Tibial nerve (tissue), 4 donors: ENCODE measurements around the gene KDM2A. TPM values are rescaled to one million over a fixed set of nuclear protein-coding genes. Genes with fewer than 3 reads are reported as not detected.
"Not testable (repeated sequence)": the region's sequence is repeated elsewhere in the genome, so short reads cannot be mapped to it uniquely, and the experiment has no call there.

ENCODE experiments used
- DNase-seq, 2 donors: peaks; one replicate each; pipeline ENCODE4 v3.0.0-alpha.2; 2019; ENCODE audit warnings: low spot score in 2 of 2
- H3K27ac ChIP-seq, 4 donors: fragments of 200-600 bp; sonication (generic) in 3 of 4; one replicate each; pipeline ENCODE4 v1.5.1; 2017 to 2019; ENCODE audit warnings: mild to moderate bottlenecking in 1 of 4
- H3K27me3 ChIP-seq, 2 donors: fragments of 200-600 bp; sonication (generic) in 1 of 2; one replicate each; pipeline versions ENCODE4 v1.5.1 to v1.6.0; 2017 to 2019
- H3K36me3 ChIP-seq, 3 donors: fragments of 200-600 bp; sonication (generic); one replicate each; pipeline ENCODE4 v1.5.1; 2018 to 2019
- H3K4me1 ChIP-seq, 4 donors: fragments of 200-600 bp; sonication (generic) in 3 of 4; one replicate each; pipeline ENCODE4 v1.5.1; 2017 to 2019
- H3K4me3 ChIP-seq, 4 donors: fragments of 200-600 bp; sonication (generic) in 3 of 4; one replicate each; pipeline ENCODE4 v1.5.1; 2017 to 2019; ENCODE audit warnings: mild to moderate bottlenecking in 1 of 4, moderate library complexity in 1 of 4
- H3K9me3 ChIP-seq, 4 donors: fragments of 200-600 bp; sonication (generic) in 3 of 4; one replicate each; pipeline ENCODE4 v1.5.1; 2017 to 2019
- EP300 ChIP-seq, 2 donors: sonication (generic); formaldehyde crosslinking; IDR thresholded peaks; one replicate each; pipeline ENCODE4 v1.6.1; 2017; ENCODE audit warnings: antibody characterized with exemption in 2 of 2, mild to moderate bottlenecking in 1 of 2
- POLR2A ChIP-seq, 2 donors: fragments of 450-650 bp; IDR thresholded peaks; one replicate each; pipeline ENCODE4 v1.6.1; 2017; ENCODE audit warnings: antibody characterized with exemption in 2 of 2, mild to moderate bottlenecking in 2 of 2, moderate library complexity in 2 of 2
- WGBS, 2 donors: methylation state at CpG; one replicate each; pipeline ENCODE4 v1.1.5; 2018; 5-methylcytosine and 5-hydroxymethylcytosine counted together
- total RNA-seq, 4 donors: library from RNA; depleted of rRNA; stranded (reverse); fragments of >200 nt; gene quantifications; one replicate each; pipeline ENCODE4 v1.1.0, GENCODE V29; 2016
- TF ChIP-seq, protein P1 (sequence below), 5 experiments: fragments of 200-600 bp in 3 of 5; fragments of 450-650 bp in 2 of 5; sonication (generic) in 3 of 5; IDR thresholded peaks; one replicate each; pipeline ENCODE4 v1.5.1; 2016 to 2019; ENCODE audit warnings: antibody characterized with exemption in 5 of 5, mild to moderate bottlenecking in 3 of 5, moderate library complexity in 2 of 5

Gene KDM2A
- total RNA-seq, 4 donors from 2014 or later: 40.9 to 106 (median 67.4) TPM

DNA sequence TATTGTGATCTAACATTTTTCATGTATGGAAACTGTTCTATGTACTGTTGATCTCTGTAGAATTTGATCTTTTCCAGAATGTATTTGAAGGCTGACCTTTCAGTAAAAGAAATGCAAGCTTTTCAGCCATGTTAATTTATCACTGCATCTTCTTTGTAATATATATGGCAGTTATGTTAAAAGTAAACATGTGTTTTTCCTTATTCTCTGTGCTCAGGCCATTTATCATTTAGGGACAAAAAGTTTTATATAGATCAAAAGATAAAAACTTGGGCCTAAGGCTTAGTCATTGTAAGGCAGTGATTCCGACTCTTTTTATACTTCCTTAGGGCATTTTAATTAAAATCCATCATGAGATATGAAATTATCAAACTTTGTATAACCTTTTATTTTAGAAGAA lies 48.7 kb downstream of the KDM2A start:
- H3K4me1 ChIP-seq: peaks cover 0 to 43% (median 13%) of the 10 kb centered on the region in 4 donors
- H3K27me3 ChIP-seq: no peaks in the 10 kb centered on the region
- no peak overlapping the region for H3K4me3 ChIP-seq
- H3K27ac ChIP-seq: no peak overlapping the region
- no peaks in the 10 kb centered on the region for H3K36me3 ChIP-seq
- TF ChIP-seq, protein P1, sequence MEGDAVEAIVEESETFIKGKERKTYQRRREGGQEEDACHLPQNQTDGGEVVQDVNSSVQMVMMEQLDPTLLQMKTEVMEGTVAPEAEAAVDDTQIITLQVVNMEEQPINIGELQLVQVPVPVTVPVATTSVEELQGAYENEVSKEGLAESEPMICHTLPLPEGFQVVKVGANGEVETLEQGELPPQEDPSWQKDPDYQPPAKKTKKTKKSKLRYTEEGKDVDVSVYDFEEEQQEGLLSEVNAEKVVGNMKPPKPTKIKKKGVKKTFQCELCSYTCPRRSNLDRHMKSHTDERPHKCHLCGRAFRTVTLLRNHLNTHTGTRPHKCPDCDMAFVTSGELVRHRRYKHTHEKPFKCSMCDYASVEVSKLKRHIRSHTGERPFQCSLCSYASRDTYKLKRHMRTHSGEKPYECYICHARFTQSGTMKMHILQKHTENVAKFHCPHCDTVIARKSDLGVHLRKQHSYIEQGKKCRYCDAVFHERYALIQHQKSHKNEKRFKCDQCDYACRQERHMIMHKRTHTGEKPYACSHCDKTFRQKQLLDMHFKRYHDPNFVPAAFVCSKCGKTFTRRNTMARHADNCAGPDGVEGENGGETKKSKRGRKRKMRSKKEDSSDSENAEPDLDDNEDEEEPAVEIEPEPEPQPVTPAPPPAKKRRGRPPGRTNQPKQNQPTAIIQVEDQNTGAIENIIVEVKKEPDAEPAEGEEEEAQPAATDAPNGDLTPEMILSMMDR (IDR thresholded peaks at IDR 0.05): no peak
- no peak for TF ChIP-seq EP300 (IDR thresholded peaks at IDR 0.05)
- no peak for TF ChIP-seq POLR2A (IDR thresholded peaks at IDR 0.05)
- 76 to 90% methylated on average over 1 of the region's 1 CpG for WGBS, 2 donors
- no peak for DNase-seq
- H3K9me3 ChIP-seq: no peaks in the 10 kb centered on the region

DNA sequence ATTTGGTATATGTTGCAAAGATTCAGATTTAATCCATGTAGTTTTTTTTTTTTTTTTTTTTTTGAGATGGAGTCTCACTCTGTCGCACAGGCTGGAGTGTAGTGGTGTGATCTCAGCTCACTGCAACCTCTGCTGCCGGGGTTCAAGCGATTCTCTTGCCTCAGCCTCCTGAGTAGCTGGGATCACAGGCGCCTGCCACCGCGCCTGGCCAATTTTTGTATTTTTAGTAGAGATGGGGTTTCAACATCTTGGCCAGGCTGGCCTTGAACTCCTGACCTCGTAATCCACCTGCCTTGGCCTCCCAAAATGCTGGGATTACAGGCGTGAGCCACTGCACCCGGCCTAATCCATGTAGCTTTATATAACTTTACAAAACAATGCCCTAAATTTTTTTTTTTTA lies 49.8 kb downstream of the KDM2A start:
- H3K27me3 ChIP-seq, H3K27ac ChIP-seq, DNase-seq, H3K36me3 ChIP-seq, H3K4me3 ChIP-seq, H3K9me3 ChIP-seq: not testable (repeated sequence)
- peaks cover 0 to 43% (median 13%) of the 10 kb centered on the region in 4 donors for H3K4me1 ChIP-seq
- WGBS, 2 donors: 85 to 86% methylated on average over 9 of the region's 9 CpGs

- Histone ChIP-seq H3K36me3 (peaks cover 0 to 6% (median 0%) of the 10 kb centered on the region in 3 donors), H3K4me3 (no peak overlapping the region), H3K27me3 (no peaks in the 10 kb centered on the region), H3K9me3 (no peaks in the 10 kb centered on the region), H3K27ac (no peak overlapping the region), H3K4me1 (peaks cover 0 to 38% (median 9%) of the 10 kb centered on the region in 4 donors)
- DNase-seq: no peak
- TF ChIP-seq, protein P1 (IDR thresholded peaks at IDR 0.05): no peak
- no peak for TF ChIP-seq EP300 (IDR thresholded peaks at IDR 0.05)
- no peak for TF ChIP-seq POLR2A (IDR thresholded peaks at IDR 0.05)
- WGBS, 2 donors: 71 to 72% methylated on average over 1 of the region's 1 CpG
Measured at GRCh38 chr11:67174311-67174710, 55.2 kb downstream of the KDM2A start.

- H3K27me3 ChIP-seq: no peaks in the 10 kb centered on the region
- no peaks in the 10 kb centered on the region for H3K9me3 ChIP-seq
- 79 to 82% methylated on average over 9 of the region's 9 CpGs for WGBS, 2 donors
- no peak for DNase-seq
- H3K27ac ChIP-seq: no peak overlapping the region
- H3K36me3 ChIP-seq: peaks cover 0 to 31% (median 0%) of the 10 kb centered on the region in 3 donors
- TF ChIP-seq POLR2A (IDR thresholded peaks at IDR 0.05): no peak
- TF ChIP-seq, protein P1 (IDR thresholded peaks at IDR 0.05): no peak
- no peak for TF ChIP-seq EP300 (IDR thresholded peaks at IDR 0.05)
- peaks cover 0 to 41% (median 9%) of the 10 kb centered on the region in 4 donors for H3K4me1 ChIP-seq
- no peak overlapping the region for H3K4me3 ChIP-seq
Measured at GRCh38 chr11:67177399-67178281, 58.6 kb downstream of the KDM2A start.

GRCh38 chr11:67178421-67178820 lies 59.4 kb downstream of the KDM2A start:
- DNase-seq: no peak
- WGBS, 2 donors: 51 to 57% methylated on average over 1 of the region's 1 CpG
- no peak overlapping the region for H3K27ac ChIP-seq
- H3K4me3 ChIP-seq: no peak overlapping the region
- no peaks in the 10 kb centered on the region for H3K9me3 ChIP-seq
- TF ChIP-seq POLR2A (IDR thresholded peaks at IDR 0.05): no peak
- TF ChIP-seq, protein P1 (IDR thresholded peaks at IDR 0.05): no peak
- TF ChIP-seq EP300 (IDR thresholded peaks at IDR 0.05): no peak
- peaks cover 0 to 41% (median 9%) of the 10 kb centered on the region in 4 donors for H3K4me1 ChIP-seq
- peaks cover 0 to 34% (median 0%) of the 10 kb centered on the region in 3 donors for H3K36me3 ChIP-seq
- H3K27me3 ChIP-seq: no peaks in the 10 kb centered on the region
